Stimulated activated effector memory CD8-positive, alpha-beta T cell treated with anti-CD3 and anti-CD28 coated beads, Interleukin-12 subunit alpha, Interleukin-12 subunit beta, amount 100 ng/mL, for 72 hours (primary cell): Measurements from ENCODE around the gene C5AR1.
"Not testable (repeated sequence)": the region's sequence is repeated elsewhere in the genome, so short reads cannot be mapped to it uniquely, and the experiment has no call there.

Source experiments
- ATAC-seq: fragments of 150-1000 bp; cut with Tn5 transposase; 2 replicates; pipeline ENCODE4 v1.10.0; 2021
- DNase-seq, 2 donors: peaks; one replicate each; pipeline ENCODE4 v3.0.0; 2021 to 2022; ENCODE audit warnings: low spot score in 2 of 2
- H3K27ac Mint-ChIP-seq: one replicate; pipeline ENCODE4 v1.8.0; 2022; ENCODE audit warnings: mild to moderate bottlenecking, mixed read lengths
- H3K36me3 Mint-ChIP-seq: one replicate; pipeline ENCODE4 v1.8.0; 2022; ENCODE audit warnings: mild to moderate bottlenecking, mixed read lengths
- H3K4me1 Mint-ChIP-seq: one replicate; pipeline ENCODE4 v1.8.0; 2022; ENCODE audit warnings: mixed read lengths
- H3K4me3 Mint-ChIP-seq: one replicate; pipeline ENCODE4 v1.8.0; 2022; ENCODE audit warnings: mild to moderate bottlenecking, mixed read lengths
- H3K9me3 Mint-ChIP-seq: one replicate; pipeline ENCODE4 v1.8.0; 2022; ENCODE audit warnings: mixed read lengths

Gene C5AR1

GRCh38 chr19:47362321-47362720 lies 52.7 kb downstream of the C5AR1 start:
- no peaks in the 10 kb centered on the region for H3K9me3 Mint-ChIP-seq
- no peaks in the 10 kb centered on the region for H3K4me1 Mint-ChIP-seq
- peaks cover 100% of the 10 kb centered on the region for H3K36me3 Mint-ChIP-seq
- DNase-seq (no peak), ATAC-seq (no peak)
- H3K4me3 Mint-ChIP-seq: no peak overlapping the region
- no peak overlapping the region for H3K27ac Mint-ChIP-seq

GRCh38 chr19:47363758-47364531 lies 54.3 kb downstream of the C5AR1 start:
- no peak for DNase-seq
- H3K27ac Mint-ChIP-seq: no peak overlapping the region
- no peak for ATAC-seq
- H3K9me3 Mint-ChIP-seq: no peaks in the 10 kb centered on the region
- H3K4me3 Mint-ChIP-seq: no peak overlapping the region
- H3K36me3 Mint-ChIP-seq: peaks cover 100% of the 10 kb centered on the region
- H3K4me1 Mint-ChIP-seq: no peaks in the 10 kb centered on the region

GRCh38 chr19:47365455-47365854 lies 55.8 kb downstream of the C5AR1 start:
- not testable (repeated sequence) for H3K4me1 Mint-ChIP-seq, ATAC-seq, DNase-seq, H3K4me3 Mint-ChIP-seq, H3K9me3 Mint-ChIP-seq, H3K27ac Mint-ChIP-seq
- H3K36me3 Mint-ChIP-seq: peaks cover 100% of the 10 kb centered on the region

- peaks cover 85% of the 10 kb centered on the region for H3K36me3 Mint-ChIP-seq
- DNase-seq (no peak), ATAC-seq (no peak)
- H3K4me3 Mint-ChIP-seq: no peak overlapping the region
- H3K4me1 Mint-ChIP-seq: no peaks in the 10 kb centered on the region
- peak overlapping the region; percentile 20 for H3K27ac Mint-ChIP-seq
- no peaks in the 10 kb centered on the region for H3K9me3 Mint-ChIP-seq
These were observed 60.5 kb downstream of the C5AR1 start for GRCh38 chr19:47370045-47370611.

GRCh38 chr19:47371261-47371660 lies 61.6 kb downstream of the C5AR1 start:
- H3K4me3 Mint-ChIP-seq: no peak overlapping the region
- no peak for DNase-seq
- no peaks in the 10 kb centered on the region for H3K9me3 Mint-ChIP-seq
- peaks cover 79% of the 10 kb centered on the region for H3K36me3 Mint-ChIP-seq
- no peak for ATAC-seq
- H3K4me1 Mint-ChIP-seq: no peaks in the 10 kb centered on the region
- no peak overlapping the region for H3K27ac Mint-ChIP-seq
